SK-N-SH (cell line): ENCODE measurements around the gene GPR15LG. TPM values are rescaled to one million over a fixed set of nuclear protein-coding genes. Genes with fewer than 3 reads are reported as not detected.

ENCODE experiments used
- CTCF ChIA-PET: fragments of 300-600, 350-600 bp; formaldehyde crosslinking; extraction: SDS; loops from one replicate; lab custom pipeline; 2021; lab: Yijun Ruan, JAX
- POLR2A ChIA-PET: fragments of 350-600 bp; sonication (Branson Sonifier 250); formaldehyde crosslinking; extraction: SDS; loops from one replicate; lab custom pipeline; 2020; ENCODE audit warnings: antibody characterized with exemption, inconsistent platforms; lab: Yijun Ruan, JAX
- DNase-seq: peaks from one replicate; pipeline ENCODE4 v3.0.0; 2012
- H2AFZ ChIP-seq: fragments of 200-600 bp; sonication (generic); 2 replicates; pipeline ENCODE4 v1.8.1; 2016; ENCODE audit warnings: antibody characterized with exemption, mild to moderate bottlenecking, low read depth
- H3F3A ChIP-seq: fragments of 200-600 bp; sonication (generic); replicated peaks from 2 replicates; pipeline ENCODE3; 2016; ENCODE audit warnings: antibody characterized with exemption, mild to moderate bottlenecking; ENCODE audit not compliant: insufficient read depth
- H3K27ac ChIP-seq, 2 experiments: fragments of 200-500 bp in 1 of 2; fragments of 200-600 bp in 1 of 2; sonication (Bioruptor generic) in 1 of 2; sonication (generic), shearing (Covaris generic) in 1 of 2; 2 replicates each; pipeline versions ENCODE4 v1.5.1 to v1.6.1; 2014 to 2016; ENCODE audit warnings: low read depth in 2 of 2, inconsistent platforms in 1 of 2, low read length in 1 of 2, mild to moderate bottlenecking in 1 of 2, mixed read lengths in 1 of 2
- H3K27me3 ChIP-seq: fragments of 200-600 bp; sonication (generic), shearing (Covaris generic); 2 replicates; pipeline ENCODE4 v1.6.1; 2016; ENCODE audit warnings: mixed run types; ENCODE audit not compliant: insufficient read depth
- H3K36me3 ChIP-seq, 2 experiments: fragments of 200-500 bp in 1 of 2; fragments of 200-600 bp in 1 of 2; sonication (Bioruptor generic) in 1 of 2; sonication (generic) in 1 of 2; replicated peaks in 1 of 2; 2 replicates each; pipeline versions ENCODE3 to v1.5.1; 2014 to 2016; ENCODE audit warnings: low read length in 1 of 2, mild to moderate bottlenecking in 1 of 2; ENCODE audit not compliant: insufficient read depth in 2 of 2, control insufficient read depth in 1 of 2
- H3K4me1 ChIP-seq, 2 experiments: fragments of 200-500 bp in 1 of 2; fragments of 200-600 bp in 1 of 2; sonication (Bioruptor generic) in 1 of 2; sonication (generic), shearing (Covaris generic) in 1 of 2; 2 replicates each; pipeline versions ENCODE4 v1.5.1 to v1.6.1; 2014 to 2016; ENCODE audit warnings: low read depth in 1 of 2, low read length in 1 of 2, mixed run types in 1 of 2; ENCODE audit not compliant: insufficient read depth in 2 of 2, control insufficient read depth in 1 of 2
- H3K4me2 ChIP-seq: fragments of 200-600 bp; sonication (generic), shearing (Covaris generic); 2 replicates; pipeline ENCODE4 v1.6.1; 2017; ENCODE audit warnings: mixed run types
- H3K4me3 ChIP-seq, 2 experiments: fragments of 200-500 bp in 1 of 2; fragments of 200-600 bp in 1 of 2; sonication (Bioruptor generic) in 1 of 2; sonication (generic), shearing (Covaris generic) in 1 of 2; 2 replicates each; pipeline versions ENCODE4 v1.5.1 to v1.8.1; 2014 to 2016; ENCODE audit warnings: low read depth in 2 of 2, inconsistent platforms in 1 of 2, low read length in 1 of 2, mild to moderate bottlenecking in 1 of 2, mixed read lengths in 1 of 2, moderate library complexity in 1 of 2
- H3K79me2 ChIP-seq: fragments of 200-600 bp; sonication (generic); 2 replicates; pipeline ENCODE4 v1.8.1; 2017; ENCODE audit warnings: mild to moderate bottlenecking; ENCODE audit not compliant: insufficient read depth
- H3K9ac ChIP-seq: fragments of 200-600 bp; sonication (generic); 2 replicates; pipeline ENCODE4 v1.6.1; 2017; ENCODE audit warnings: mixed run types
- H3K9me2 ChIP-seq: fragments of 200-600 bp; sonication (generic); 2 replicates; pipeline ENCODE4 v1.6.1; 2017; ENCODE audit warnings: mixed run types
- H3K9me3 ChIP-seq: fragments of 200-600 bp; sonication (generic); 2 replicates; pipeline ENCODE4 v1.6.1; 2017; ENCODE audit warnings: mixed run types, mild to moderate bottlenecking, moderate library complexity
- H4K20me1 ChIP-seq: fragments of 200-600 bp; sonication (generic); 2 replicates; pipeline ENCODE4 v1.6.1; 2017; ENCODE audit warnings: mild to moderate bottlenecking, mixed run types; ENCODE audit not compliant: insufficient read depth
- NRF1 ChIP-seq: IDR thresholded peaks from 2 replicates; pipeline ENCODE4 v1.6.1; 2012; ENCODE audit warnings: low read depth, mild to moderate bottlenecking, low read length
- POLR2AphosphoS5 ChIP-seq: IDR thresholded peaks from 2 replicates; pipeline ENCODE4 v1.6.1; 2012; ENCODE audit warnings: low read depth, low read length
- RCOR1 ChIP-seq: fragments of 150-350 bp; IDR thresholded peaks from 2 replicates; pipeline ENCODE4 v1.6.1; 2017; ENCODE audit warnings: antibody characterized with exemption, low read length
- REST ChIP-seq: IDR thresholded peaks from 2 replicates; pipeline ENCODE4 v1.6.1; 2012; ENCODE audit warnings: mild to moderate bottlenecking, low read depth, low read length, moderate library complexity
- RXRA ChIP-seq: IDR thresholded peaks from 2 replicates; pipeline ENCODE4 v1.4.0; 2012; ENCODE audit warnings: low read depth, mild to moderate bottlenecking, borderline replicate concordance
- TEAD4 ChIP-seq: IDR thresholded peaks from 2 replicates; pipeline ENCODE4 v1.4.0; 2012; ENCODE audit warnings: mild to moderate bottlenecking, borderline replicate concordance; ENCODE audit not compliant: insufficient read depth
- USF1 ChIP-seq: IDR thresholded peaks from 2 replicates; pipeline ENCODE4 v1.4.0; 2012; ENCODE audit warnings: low read depth, borderline replicate concordance
- whole genome bisulfite sequencing: methylation state at CpG from one replicate; pipeline ENCODE4 v1.1.6; 2017; ENCODE audit warnings: low lambda C conversion rate; 5-methylcytosine and 5-hydroxymethylcytosine counted together
- polyA plus RNA-seq, 3 experiments: library from polyadenylated mRNA; depleted of rRNA; stranded (reverse); fragments of >200 nt; gene quantifications; 2 replicates each; pipeline ENCODE4 v1.2.3, GENCODE V29; 2012

The GPR15LG gene
- polyA plus RNA-seq, 1 of the 3 experiments (the other 2 are of a cell fraction), result not detected

GRCh38 chr10:84159076-84159685 is 14.4 kb upstream of the GPR15LG start:
- ChIA-PET CTCF (interaction anchor here (1.2 to 4.2 kb wide), 2 partner anchors 11 to 19 kb away, joined by 4 to 27 read pairs; no protein-coding TSS in a partner anchor), POLR2A (no interaction called here)
- H3K4me2 ChIP-seq, result no peak overlapping the region
- WGBS, result 56% methylated on average over 8 of the region's 9 CpGs
- no peaks in the 10 kb centered on the region for H3K9me3 ChIP-seq
- H3K36me3 ChIP-seq, result peaks cover 6 to 14% of the 10 kb centered on the region in 2 experiments
- H3K27me3 ChIP-seq, result no peaks in the 10 kb centered on the region
- no peak overlapping the region for H3K4me3 ChIP-seq
- DNase-seq, result no peak
- no peaks in the 10 kb centered on the region for H3K9me2 ChIP-seq
- no peaks in the 10 kb centered on the region for H3K79me2 ChIP-seq
- H3K9ac ChIP-seq, result no peak overlapping the region
- H3K4me1 ChIP-seq, result no peaks in the 10 kb centered on the region
- no peak overlapping the region for H2AFZ ChIP-seq
- no peak for TF ChIP-seq USF1
- no peaks in the 10 kb centered on the region for H4K20me1 ChIP-seq
- no peaks in the 10 kb centered on the region for H3F3A ChIP-seq
- no peak overlapping the region for H3K27ac ChIP-seq

GRCh38 chr10:84160663-84161362 is 12.8 kb upstream of the GPR15LG start:
- Histone ChIP-seq H2AFZ (no peak overlapping the region), H3K36me3 (peaks cover 0 to 2% of the 10 kb centered on the region in 2 experiments), H3K79me2 (no peaks in the 10 kb centered on the region), H4K20me1 (no peaks in the 10 kb centered on the region), H3K9me2 (no peaks in the 10 kb centered on the region), H3K4me3 (no peak overlapping the region), H3K27ac (no peak overlapping the region), H3K4me2 (no peak overlapping the region), H3K4me1 (no peaks in the 10 kb centered on the region), H3F3A (no peaks in the 10 kb centered on the region), H3K27me3 (no peaks in the 10 kb centered on the region), H3K9ac (no peak overlapping the region), H3K9me3 (no peaks in the 10 kb centered on the region)
- ChIA-PET CTCF (interaction anchor here (0.7 to 1.1 kb wide), 2 partner anchors 20 to 44 kb away, joined by 3 to 4 read pairs; no protein-coding TSS in a partner anchor), POLR2A (no interaction called here)
- 41% methylated on average over 6 of the region's 6 CpGs for WGBS
- DNase-seq, result no peak
- TF ChIP-seq TEAD4, result no peak
- TF ChIP-seq NRF1, result no peak
- TF ChIP-seq POLR2AphosphoS5, result no peak
- no peak for TF ChIP-seq RCOR1
- TF ChIP-seq RXRA, result no peak
- no peak for TF ChIP-seq REST
